ENCODE results near the gene TBX3.

GRCh38 chr12:114681116-114681871 is 2.7 kb downstream of the TBX3 start:
- TF ChIP-seq YY1 (IDR thresholded peaks at IDR 0.05; ENCODE audit: insufficient read depth, insufficient read length) (no peak), ZNF274 (IDR thresholded peaks at IDR 0.05; ENCODE audit: low read depth, low read length) (no peak)

Data from NT2/D1 (cell line).